Upper lobe of left lung (tissue), 6 donors: ENCODE measurements around the gene HABP4. TPM values are rescaled to one million over a fixed set of nuclear protein-coding genes. Genes with fewer than 3 reads are reported as not detected.
A peak's percentile ranks its signal among the peaks of the same experiment; 100 is the strongest.

Source experiments
- ATAC-seq, 2 donors: fragments of 200-7000 bp; cut with Tn5 transposase; one replicate each; pipeline ENCODE4 v1.9.1; 2022; ENCODE audit warnings: mild to moderate bottlenecking in 2 of 2, moderate library complexity in 2 of 2; ENCODE audit not compliant: low FRiP score in 2 of 2
- DNase-seq, 2 donors: peaks; one replicate each; pipeline ENCODE4 v3.0.0-alpha.2; 2019 to 2020
- H3K27ac ChIP-seq, 4 donors: fragments of 200-600 bp; sonication (generic); one replicate each; pipeline ENCODE4 v1.5.1; 2016 to 2019
- H3K27me3 ChIP-seq, 4 donors: fragments of 200-600 bp; sonication (generic); one replicate each; pipeline ENCODE4 v1.5.1; 2017 to 2019
- H3K36me3 ChIP-seq, 4 donors: fragments of 200-600 bp; sonication (generic); one replicate each; pipeline ENCODE4 v1.5.1; 2016 to 2019
- H3K4me1 ChIP-seq, 4 donors: fragments of 200-600 bp; sonication (generic); one replicate each; pipeline ENCODE4 v1.5.1; 2018 to 2019
- H3K4me3 ChIP-seq, 4 donors: fragments of 200-600 bp; sonication (generic); one replicate each; pipeline ENCODE4 v1.5.1; 2017 to 2019; ENCODE audit warnings: mild to moderate bottlenecking in 2 of 4, moderate library complexity in 1 of 4
- H3K9me3 ChIP-seq, 4 donors: fragments of 200-600 bp; sonication (generic); one replicate each; pipeline ENCODE4 v1.5.1; 2018 to 2019
- CTCF ChIP-seq, 6 experiments: fragments of 450-650 bp in 4 of 6; fragments of 200-600 bp in 2 of 6; sonication (generic) in 2 of 6; IDR thresholded peaks; one replicate each; pipeline ENCODE4 v1.5.1; 2016 to 2019; ENCODE audit warnings: antibody characterized with exemption in 6 of 6
- EP300 ChIP-seq, 4 donors: sonication (generic); formaldehyde crosslinking; IDR thresholded peaks; one replicate each; pipeline ENCODE4 v1.5.1; 2017; ENCODE audit warnings: antibody characterized with exemption in 4 of 4, control low read depth in 2 of 4
- POLR2A ChIP-seq, 4 donors: fragments of 450-650 bp; IDR thresholded peaks; one replicate each; pipeline ENCODE4 v1.5.1; 2016 to 2017; ENCODE audit warnings: antibody characterized with exemption in 4 of 4, mild to moderate bottlenecking in 2 of 4
- POLR2AphosphoS5 ChIP-seq, 2 donors: sonication (generic); formaldehyde crosslinking; IDR thresholded peaks; one replicate each; pipeline ENCODE4 v1.5.1; 2017; ENCODE audit warnings: antibody characterized with exemption in 2 of 2
- WGBS, 2 donors: methylation state at CpG; one replicate each; pipeline ENCODE4 v1.1.5; 2017 to 2018; 5-methylcytosine and 5-hydroxymethylcytosine counted together
- total RNA-seq, 6 donors: library from RNA; depleted of rRNA in 4 of 6; stranded (reverse); fragments of >200 nt in 4 of 6; gene quantifications; one replicate each; pipeline versions ENCODE4 v1.1.0 to v1.2.1, GENCODE V29; 2016 to 2021
- donor health status: DM: no; HTN: no; CAD: no; lungs with moderate emphysema.
- donor health status: DM: no; HTN: yes; CAD: no; lungs with severe emphysema.

Gene HABP4
- total RNA-seq, 6 donors from 2014 or later: 3.1 to 14.6 (median 9.7) TPM

GRCh38 chr9:96418083-96418919, 31.7 kb upstream of the HABP4 start, which contains the start of gene ZNF367:
Gene ZNF367 (minus strand): TSS chr9:96418370. CDS start chr9:96418032, 338 bp downstream.
- TF ChIP-seq CTCF (IDR thresholded peaks at IDR 0.05) (no peak), POLR2AphosphoS5 (IDR thresholded peaks at IDR 0.05) (peak in 1 of 2 donors; percentile 60), POLR2A (IDR thresholded peaks at IDR 0.05) (peak in 2 of 4 donors; percentile 29 to 54), EP300 (IDR thresholded peaks at IDR 0.05) (no peak)
- no peaks in the 10 kb centered on the region for H3K27me3 ChIP-seq
- WGBS, 2 donors: 0% methylated on average over 27 to 49 of the region's 100 CpGs
- peak within 1 kb of the TSS; percentile 92 to 100 (median 98) for H3K27ac ChIP-seq
- H3K4me3 ChIP-seq: peak within 1 kb of the TSS; percentile 82 to 88 (median 85)
- H3K36me3 ChIP-seq: no peaks in the 10 kb centered on the region
- ATAC-seq (peak; percentile 95 to 97), DNase-seq (peak; percentile 97 to 99)
- H3K9me3 ChIP-seq: no peaks in the 10 kb centered on the region
- peaks cover 23 to 39% (median 26%) of the 10 kb centered on the region in 4 donors for H3K4me1 ChIP-seq

DNA sequence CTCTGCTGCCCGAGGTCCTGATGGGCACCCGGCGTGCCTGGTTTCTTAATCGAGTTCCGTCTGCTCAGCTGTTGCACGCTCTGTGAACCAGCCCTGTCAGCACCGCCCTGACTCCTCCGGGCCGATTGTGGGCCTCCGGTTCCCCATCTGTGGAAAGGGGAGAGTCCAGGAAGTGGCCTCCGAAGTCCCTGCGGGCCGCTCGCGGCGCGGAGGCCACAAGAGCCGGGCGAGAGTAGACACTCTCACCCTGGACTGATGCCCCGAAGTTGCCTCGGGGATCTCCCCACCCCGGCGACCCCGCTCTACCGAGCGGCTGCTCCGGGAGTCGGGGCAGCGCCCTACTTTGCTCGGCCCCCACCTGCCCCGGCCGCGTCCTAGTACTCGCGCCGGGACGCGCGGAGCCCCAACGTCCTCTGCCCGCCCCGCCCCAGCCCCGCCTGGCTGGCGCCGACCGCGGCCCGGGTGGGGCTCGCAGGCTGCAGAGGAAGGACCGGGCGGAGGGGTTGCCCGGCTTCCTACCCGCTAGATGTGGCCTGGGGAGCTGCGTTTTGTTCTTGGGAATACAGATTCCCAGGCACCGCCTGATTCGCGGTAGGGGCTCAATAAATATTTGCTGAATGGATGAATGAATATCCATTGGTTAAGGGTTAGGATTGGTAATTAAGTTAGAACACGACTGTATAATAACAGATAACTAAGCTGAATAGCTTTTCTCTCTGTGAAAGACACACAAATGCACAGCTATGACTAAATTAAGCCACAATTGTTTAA, 30.9 kb upstream of the HABP4 start:
- DNase-seq (peak; percentile 81 to 95), ATAC-seq (peak; percentile 79 to 80)
- Histone ChIP-seq H3K4me3 (peak overlapping the region; percentile 51 to 88 (median 85)), H3K36me3 (no peaks in the 10 kb centered on the region), H3K27me3 (no peaks in the 10 kb centered on the region), H3K9me3 (no peaks in the 10 kb centered on the region), H3K27ac (peak overlapping the region; percentile 92 to 100 (median 98)), H3K4me1 (peaks cover 23 to 39% (median 26%) of the 10 kb centered on the region in 4 donors)
- TF ChIP-seq CTCF (IDR thresholded peaks at IDR 0.05) (no peak), EP300 (IDR thresholded peaks at IDR 0.05) (no peak), POLR2A (IDR thresholded peaks at IDR 0.05) (peak in 3 of 4 donors; percentile 57 to 90 (median 88)), POLR2AphosphoS5 (IDR thresholded peaks at IDR 0.05) (peak; percentile 60 to 72)
- WGBS, 2 donors: 0% methylated on average over 6 to 26 of the region's 58 CpGs

DNA sequence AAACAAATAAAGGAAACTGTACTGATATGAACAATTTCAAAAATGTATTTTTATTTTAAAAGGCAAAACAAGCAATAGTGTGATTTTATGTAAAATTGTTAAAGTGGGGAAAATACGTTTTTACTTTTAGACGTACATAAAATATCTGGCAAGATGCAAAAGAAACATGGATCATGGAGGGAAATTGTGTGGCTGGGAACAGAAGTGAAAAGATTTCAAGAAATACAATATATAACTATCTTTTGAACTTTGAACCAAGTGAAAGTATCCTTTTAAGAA, 30.3 kb upstream of the HABP4 start:
- ATAC-seq (no peak), DNase-seq (no peak)
- peaks cover 23 to 39% (median 26%) of the 10 kb centered on the region in 4 donors for H3K4me1 ChIP-seq
- H3K27me3 ChIP-seq: no peaks in the 10 kb centered on the region
- 62 to 63% methylated on average over 2 of the region's 2 CpGs for WGBS, 2 donors
- no peaks in the 10 kb centered on the region for H3K9me3 ChIP-seq
- peak overlapping the region; percentile 51 to 88 (median 85) for H3K4me3 ChIP-seq
- H3K27ac ChIP-seq: peak overlapping the region; percentile 92 to 100 (median 98)
- TF ChIP-seq CTCF (IDR thresholded peaks at IDR 0.05): no peak
- no peak for TF ChIP-seq POLR2AphosphoS5 (IDR thresholded peaks at IDR 0.05)
- no peak for TF ChIP-seq EP300 (IDR thresholded peaks at IDR 0.05)
- no peak for TF ChIP-seq POLR2A (IDR thresholded peaks at IDR 0.05)
- H3K36me3 ChIP-seq: no peaks in the 10 kb centered on the region

DNA sequence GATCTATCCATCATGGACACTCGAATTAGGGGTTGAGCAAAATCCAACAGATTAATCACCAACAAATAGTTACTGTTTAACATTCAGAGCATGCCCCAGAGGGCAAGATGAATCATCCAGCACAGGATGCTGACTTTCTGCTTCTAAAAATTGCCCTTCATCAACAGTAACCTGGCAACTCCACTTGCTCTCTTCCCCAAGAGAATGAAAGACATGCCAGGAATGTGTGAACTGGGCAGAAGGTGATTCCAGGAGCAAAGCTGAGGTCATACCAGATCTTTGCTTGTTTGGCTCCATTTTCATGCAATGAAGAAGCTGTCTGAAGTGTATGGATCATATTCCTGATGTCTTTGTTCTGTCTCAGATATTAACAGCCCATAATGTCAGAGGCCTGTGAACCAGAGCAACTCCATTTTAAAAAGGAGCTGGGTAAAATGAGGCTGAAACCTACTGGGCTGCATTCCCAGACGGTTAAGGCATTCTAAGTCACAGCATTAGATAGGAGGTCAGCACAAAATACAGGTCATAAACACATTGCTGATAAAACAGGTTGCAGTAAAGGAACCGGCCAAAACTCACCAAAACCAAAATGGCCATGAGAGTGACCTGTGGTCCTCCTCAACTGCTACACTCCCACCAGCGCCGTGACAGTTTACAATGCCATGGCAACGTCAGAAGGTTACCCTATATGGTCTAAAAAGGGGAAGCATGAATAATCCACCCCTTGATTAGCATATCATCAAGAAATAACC, 29.3 kb upstream of the HABP4 start:
- ATAC-seq (peak in 1 of 2 donors; percentile 38), DNase-seq (no peak)
- no peaks in the 10 kb centered on the region for H3K27me3 ChIP-seq
- H3K4me1 ChIP-seq: peaks cover 24 to 39% (median 26%) of the 10 kb centered on the region in 4 donors
- no peaks in the 10 kb centered on the region for H3K36me3 ChIP-seq
- H3K27ac ChIP-seq: peak overlapping the region; percentile 92 to 100 (median 98)
- WGBS, 2 donors: 58 to 60% methylated on average over 6 of the region's 6 CpGs
- no peaks in the 10 kb centered on the region for H3K9me3 ChIP-seq
- no peak overlapping the region for H3K4me3 ChIP-seq
- TF ChIP-seq POLR2AphosphoS5 (IDR thresholded peaks at IDR 0.05) (peak; percentile 8 to 73), EP300 (IDR thresholded peaks at IDR 0.05) (peak in 2 of 4 donors; percentile 4 to 37), CTCF (IDR thresholded peaks at IDR 0.05) (no peak), POLR2A (IDR thresholded peaks at IDR 0.05) (no peak)
